ENCODE results near the gene SLFN12L. TPM values are rescaled to one million over a fixed set of nuclear protein-coding genes. Genes with fewer than 3 reads are reported as not detected.
A peak's percentile ranks its signal among the peaks of the same experiment; 100 is the strongest.

SLFN12L gene
- polyA plus RNA-seq, 1 donor (not counting 4 experiments of a cell fraction or from before 2014, with no cell fraction given): 0.09 TPM

DNA sequence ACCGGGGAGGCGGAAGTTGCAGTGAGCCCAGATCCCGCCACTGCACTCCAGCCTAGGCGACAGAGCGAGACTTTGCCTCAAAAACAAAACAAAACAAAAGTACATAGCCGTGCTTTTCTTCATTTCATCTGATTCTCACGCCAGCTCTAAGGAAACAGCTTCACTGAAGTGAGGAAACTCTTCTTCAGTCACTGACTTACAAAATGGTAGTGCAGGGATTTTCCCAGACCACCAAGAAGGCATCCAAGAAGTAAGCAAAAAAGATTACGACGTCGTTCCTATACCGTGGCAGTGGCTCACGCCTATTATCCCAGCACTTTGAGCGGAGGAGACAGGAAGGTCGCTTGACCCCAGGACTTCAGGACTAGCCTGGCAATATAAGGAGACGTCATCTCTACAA, 48.5 kb downstream of the SLFN12L start:
- DNase-seq (ENCODE audit: low read depth, low spot score): no peak
- H3K27ac ChIP-seq (ENCODE audit: control insufficient read depth, insufficient read depth, low read length): no peak overlapping the region
- no peaks in the 10 kb centered on the region for H3K36me3 ChIP-seq (ENCODE audit: control insufficient read depth in 2 of 2, extremely low read depth in 1 of 2, insufficient read depth in 2 of 2, low read length in 2 of 2)
- TF ChIP-seq EZH2 (IDR thresholded peaks at IDR 0.05; ENCODE audit: low read length): no peak
- TF ChIP-seq, protein P1, sequence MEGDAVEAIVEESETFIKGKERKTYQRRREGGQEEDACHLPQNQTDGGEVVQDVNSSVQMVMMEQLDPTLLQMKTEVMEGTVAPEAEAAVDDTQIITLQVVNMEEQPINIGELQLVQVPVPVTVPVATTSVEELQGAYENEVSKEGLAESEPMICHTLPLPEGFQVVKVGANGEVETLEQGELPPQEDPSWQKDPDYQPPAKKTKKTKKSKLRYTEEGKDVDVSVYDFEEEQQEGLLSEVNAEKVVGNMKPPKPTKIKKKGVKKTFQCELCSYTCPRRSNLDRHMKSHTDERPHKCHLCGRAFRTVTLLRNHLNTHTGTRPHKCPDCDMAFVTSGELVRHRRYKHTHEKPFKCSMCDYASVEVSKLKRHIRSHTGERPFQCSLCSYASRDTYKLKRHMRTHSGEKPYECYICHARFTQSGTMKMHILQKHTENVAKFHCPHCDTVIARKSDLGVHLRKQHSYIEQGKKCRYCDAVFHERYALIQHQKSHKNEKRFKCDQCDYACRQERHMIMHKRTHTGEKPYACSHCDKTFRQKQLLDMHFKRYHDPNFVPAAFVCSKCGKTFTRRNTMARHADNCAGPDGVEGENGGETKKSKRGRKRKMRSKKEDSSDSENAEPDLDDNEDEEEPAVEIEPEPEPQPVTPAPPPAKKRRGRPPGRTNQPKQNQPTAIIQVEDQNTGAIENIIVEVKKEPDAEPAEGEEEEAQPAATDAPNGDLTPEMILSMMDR (optimal IDR thresholded peaks at IDR 0.05 in 1 of 3, IDR thresholded peaks at IDR 0.05 in 1 of 3, conservative IDR thresholded peaks at IDR 0.05 in 1 of 3; ENCODE audit: extremely low read depth in 1 of 3, insufficient read depth in 2 of 3, low read length in 3 of 3): no peak
- H3K9ac ChIP-seq (ENCODE audit: control insufficient read depth, extremely low read depth, insufficient read depth, low read length): no peak overlapping the region
- H3K9me3 ChIP-seq (ENCODE audit: control insufficient read depth, low read depth, low read length): peaks cover 10% of the 10 kb centered on the region
- peaks cover 3% of the 10 kb centered on the region for H4K20me1 ChIP-seq (ENCODE audit: control insufficient read depth, extremely low read depth, insufficient read depth, low read length)
- FAIRE-seq: no peak
- H3K27me3 ChIP-seq (ENCODE audit: control insufficient read depth, extremely low read depth, insufficient read depth, low read length): peaks cover 88% of the 10 kb centered on the region
- H3K4me1 ChIP-seq (ENCODE audit: control insufficient read depth, extremely low read depth, insufficient read depth, low read length): peaks cover 9% of the 10 kb centered on the region
- H3K9me1 ChIP-seq (ENCODE audit: control insufficient read depth, extremely low read depth, insufficient read depth, low read length): no peaks in the 10 kb centered on the region
- no peak overlapping the region for H2AFZ ChIP-seq (ENCODE audit: control insufficient read depth, low read length)
- no peak overlapping the region for H3K4me3 ChIP-seq (ENCODE audit: control insufficient read depth in 2 of 3, extremely low read depth in 1 of 3, insufficient read depth in 2 of 3, low read depth in 1 of 3, low read length in 3 of 3)
- no peaks in the 10 kb centered on the region for H3K79me2 ChIP-seq (ENCODE audit: control insufficient read depth, insufficient read depth, low read length)
- no peak overlapping the region for H3K4me2 ChIP-seq (ENCODE audit: control insufficient read depth, extremely low read depth, insufficient read depth, low read depth, low read length)
- dilution Hi-C loops (cut with MboI; ENCODE audit: extremely low pct_ligation_motif_present, low sequenced_read_pairs): no loop called here

DNA sequence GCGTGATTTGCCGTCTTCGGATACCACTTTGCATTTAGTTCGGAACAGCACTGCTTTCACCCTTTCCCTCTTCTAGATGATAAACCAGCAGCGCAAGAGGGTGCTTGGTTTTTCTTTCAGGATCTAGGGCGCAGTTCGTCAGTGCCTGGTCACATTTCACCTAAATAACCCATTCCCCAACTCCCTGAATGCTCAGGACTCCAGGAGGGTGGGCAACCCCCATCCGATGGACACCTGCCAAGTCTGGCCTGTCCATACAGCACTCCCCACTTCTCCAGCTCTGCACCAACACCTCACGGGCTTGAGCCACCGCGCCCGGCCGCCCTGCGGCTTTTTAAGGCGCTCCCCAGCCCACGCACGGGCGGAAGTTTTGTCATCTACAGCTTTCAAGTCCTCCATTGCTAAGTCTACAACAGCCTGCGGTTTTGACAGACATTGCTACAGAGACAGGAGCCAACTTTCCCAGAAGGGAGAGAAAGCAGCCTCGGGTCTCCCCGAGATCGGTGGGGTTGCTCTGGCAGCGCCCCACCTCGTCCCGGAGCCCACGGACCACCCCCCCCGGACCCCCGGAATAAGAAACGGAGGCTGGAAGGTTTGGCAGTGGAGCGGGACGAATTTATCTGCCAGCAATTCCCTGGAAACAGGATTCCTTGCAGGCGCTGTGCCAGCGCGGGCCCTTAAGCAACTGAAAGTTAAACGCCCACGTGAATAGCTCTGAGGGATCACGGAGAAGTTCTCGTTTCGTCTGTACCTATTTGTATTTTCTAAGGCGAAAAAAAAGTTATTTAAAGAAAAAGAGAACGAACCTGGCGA, 50.4 kb downstream of the SLFN12L start:
- DNase-seq (ENCODE audit: low read depth, low spot score) (no peak), FAIRE-seq (peak; percentile 60)
- Histone ChIP-seq H2AFZ (ENCODE audit: control insufficient read depth, low read length) (peak overlapping the region; percentile 65), H3K4me1 (ENCODE audit: control insufficient read depth, extremely low read depth, insufficient read depth, low read length) (peaks cover 9% of the 10 kb centered on the region), H3K4me2 (ENCODE audit: control insufficient read depth, extremely low read depth, insufficient read depth, low read depth, low read length) (peak overlapping the region; percentile 83), H4K20me1 (ENCODE audit: control insufficient read depth, extremely low read depth, insufficient read depth, low read length) (peaks cover 3% of the 10 kb centered on the region), H3K27ac (ENCODE audit: control insufficient read depth, insufficient read depth, low read length) (no peak overlapping the region), H3K9me3 (ENCODE audit: control insufficient read depth, low read depth, low read length) (peaks cover 10% of the 10 kb centered on the region), H3K9me1 (ENCODE audit: control insufficient read depth, extremely low read depth, insufficient read depth, low read length) (no peaks in the 10 kb centered on the region), H3K27me3 (ENCODE audit: control insufficient read depth, extremely low read depth, insufficient read depth, low read length) (peaks cover 72% of the 10 kb centered on the region), H3K4me3 (ENCODE audit: control insufficient read depth in 2 of 3, extremely low read depth in 1 of 3, insufficient read depth in 2 of 3, low read depth in 1 of 3, low read length in 3 of 3) (peak overlapping the region; percentile 29 to 70 (median 53)), H3K79me2 (ENCODE audit: control insufficient read depth, insufficient read depth, low read length) (no peaks in the 10 kb centered on the region), H3K36me3 (ENCODE audit: control insufficient read depth in 2 of 2, extremely low read depth in 1 of 2, insufficient read depth in 2 of 2, low read length in 2 of 2) (no peaks in the 10 kb centered on the region), H3K9ac (ENCODE audit: control insufficient read depth, extremely low read depth, insufficient read depth, low read length) (no peak overlapping the region)
- dilution Hi-C loops (cut with MboI; ENCODE audit: extremely low pct_ligation_motif_present, low sequenced_read_pairs): no loop called here
- TF ChIP-seq, protein P1 (optimal IDR thresholded peaks at IDR 0.05 in 1 of 3, IDR thresholded peaks at IDR 0.05 in 1 of 3, conservative IDR thresholded peaks at IDR 0.05 in 1 of 3; ENCODE audit: extremely low read depth in 1 of 3, insufficient read depth in 2 of 3, low read length in 3 of 3): no peak
- TF ChIP-seq EZH2 (IDR thresholded peaks at IDR 0.05; ENCODE audit: low read length): no peak

All from keratinocyte (primary cell).